GM12864 (cell line): ENCODE data around the gene HAT1.

Source experiments
- DNase-seq: peaks from one replicate; pipeline ENCODE4 v3.0.0-alpha.2; 2011; ENCODE audit warnings: low read depth
- H3K4me3 ChIP-seq: 2 replicates; pipeline ENCODE4 v1.5.1; 2011; ENCODE audit warnings: mild to moderate bottlenecking, low read depth, low read length, control low read depth
- CTCF ChIP-seq: IDR thresholded peaks from 2 replicates; pipeline ENCODE4 v1.5.1; 2011; ENCODE audit warnings: low read depth, mild to moderate bottlenecking, moderate library complexity, low read length, control low read depth, inconsistent platforms; ENCODE audit errors: missing control alignments

HAT1 gene

DNA sequence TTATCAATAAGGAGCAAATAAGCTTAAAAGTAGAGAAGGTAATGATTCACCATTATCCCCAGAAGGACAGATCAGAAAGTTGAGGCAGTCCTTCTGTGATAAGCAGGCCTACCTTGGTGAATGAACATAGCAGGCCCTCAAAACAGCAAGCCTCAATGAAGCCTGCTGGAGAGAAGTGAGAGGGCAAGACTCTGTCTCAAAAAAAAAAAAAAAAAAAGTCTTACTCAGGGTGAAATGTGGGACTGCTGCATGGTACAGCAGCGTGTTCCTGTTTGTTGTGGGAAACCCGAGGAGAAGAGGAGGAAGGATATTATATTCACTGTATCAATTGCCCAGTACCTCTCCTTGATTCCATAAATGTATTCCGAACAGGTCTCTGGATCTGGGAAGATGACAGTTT, 8.7 kb upstream of the HAT1 start:
- no peak for DNase-seq
- no peak for TF ChIP-seq CTCF
- H3K4me3 ChIP-seq: no peak overlapping the region

DNA sequence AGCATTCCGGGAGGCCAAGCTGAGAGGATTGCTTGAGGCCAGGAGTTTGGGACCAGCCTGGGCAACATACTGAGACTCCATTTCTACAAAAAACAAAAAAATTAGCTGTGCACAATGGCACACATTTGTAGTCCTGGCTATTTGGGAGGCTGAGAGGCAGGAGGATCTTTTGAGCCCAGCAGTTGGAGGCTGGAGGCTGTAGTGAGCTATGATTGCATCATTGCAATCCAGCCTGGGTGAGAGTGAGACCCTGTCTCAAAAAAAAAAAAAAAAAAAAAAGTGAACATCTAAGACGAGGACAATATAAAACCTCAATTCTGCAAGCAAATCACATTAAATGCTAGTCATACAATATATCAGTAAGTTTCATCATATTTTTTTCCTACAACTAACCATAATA, 2.8 kb upstream of the HAT1 start:
- TF ChIP-seq CTCF: no peak
- DNase-seq: no peak
- H3K4me3 ChIP-seq: no peak overlapping the region

DNA sequence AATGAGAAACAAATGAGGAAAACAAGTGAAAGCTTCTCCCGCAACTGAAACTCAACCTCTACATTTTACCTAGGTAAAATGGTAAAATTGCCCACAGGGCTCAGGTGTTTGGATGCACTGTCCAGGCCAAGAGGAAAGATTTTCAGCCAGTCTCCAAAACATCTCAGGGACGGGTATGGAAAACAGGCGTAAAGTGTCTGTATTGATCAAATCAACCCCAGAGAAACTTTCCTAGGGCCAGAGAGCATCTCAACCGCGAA, 361 bp upstream of the HAT1 start:
- DNase-seq: no peak
- no peak for TF ChIP-seq CTCF

DNA sequence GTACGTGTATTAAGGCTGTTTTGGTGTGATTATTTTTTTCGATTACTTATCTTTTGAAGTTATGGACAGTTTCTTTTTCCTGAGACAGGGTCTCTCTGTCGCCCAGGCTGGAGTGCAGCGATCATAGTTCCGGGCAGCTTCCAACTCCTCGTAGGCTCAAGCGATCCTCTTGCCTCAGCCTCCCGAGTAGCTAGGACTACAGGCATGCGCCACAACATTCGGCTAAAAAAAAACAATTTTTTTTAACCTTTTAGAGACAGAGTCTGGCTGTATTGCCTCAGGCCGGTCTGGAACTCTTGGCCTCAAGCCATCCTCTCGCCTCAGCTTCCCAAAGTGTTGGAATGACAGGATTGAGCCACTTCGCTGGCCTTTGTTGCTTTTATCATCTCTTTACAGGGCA, 945 bp downstream of the HAT1 start:
- H3K4me3 ChIP-seq: peak overlapping the region; percentile 88
- no peak for DNase-seq
- TF ChIP-seq CTCF: no peak

More for the DNA sequence above, 361 bp upstream of the HAT1 start:
- H3K4me3 ChIP-seq: peak overlapping the region; percentile 88

- no peak for TF ChIP-seq CTCF
- DNase-seq: no peak
- H3K4me3 ChIP-seq: no peak overlapping the region
Measured at GRCh38 chr2:171924170-171924942, 2.1 kb downstream of the HAT1 start.

DNA sequence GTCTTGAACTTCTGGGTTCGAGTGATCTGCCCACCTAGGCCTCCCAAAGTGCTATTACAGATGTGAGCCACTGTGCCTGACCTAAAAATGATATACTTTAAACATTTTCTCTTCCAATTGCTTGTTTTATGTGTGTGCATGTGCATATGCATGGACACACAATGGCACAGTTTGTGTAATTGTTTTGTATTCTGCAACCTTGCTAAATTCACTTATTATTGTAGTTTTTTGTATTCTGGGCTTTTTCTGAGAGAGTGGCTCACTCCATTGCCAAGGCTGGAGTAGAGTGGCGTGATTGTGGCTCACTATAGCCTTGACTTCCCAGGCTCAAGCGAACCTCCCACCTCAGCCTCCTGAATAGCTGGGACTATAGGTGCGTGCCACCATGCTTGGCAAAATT, 8.1 kb downstream of the HAT1 start:
- TF ChIP-seq CTCF: no peak
- no peak for DNase-seq
- H3K4me3 ChIP-seq: no peak overlapping the region

DNA sequence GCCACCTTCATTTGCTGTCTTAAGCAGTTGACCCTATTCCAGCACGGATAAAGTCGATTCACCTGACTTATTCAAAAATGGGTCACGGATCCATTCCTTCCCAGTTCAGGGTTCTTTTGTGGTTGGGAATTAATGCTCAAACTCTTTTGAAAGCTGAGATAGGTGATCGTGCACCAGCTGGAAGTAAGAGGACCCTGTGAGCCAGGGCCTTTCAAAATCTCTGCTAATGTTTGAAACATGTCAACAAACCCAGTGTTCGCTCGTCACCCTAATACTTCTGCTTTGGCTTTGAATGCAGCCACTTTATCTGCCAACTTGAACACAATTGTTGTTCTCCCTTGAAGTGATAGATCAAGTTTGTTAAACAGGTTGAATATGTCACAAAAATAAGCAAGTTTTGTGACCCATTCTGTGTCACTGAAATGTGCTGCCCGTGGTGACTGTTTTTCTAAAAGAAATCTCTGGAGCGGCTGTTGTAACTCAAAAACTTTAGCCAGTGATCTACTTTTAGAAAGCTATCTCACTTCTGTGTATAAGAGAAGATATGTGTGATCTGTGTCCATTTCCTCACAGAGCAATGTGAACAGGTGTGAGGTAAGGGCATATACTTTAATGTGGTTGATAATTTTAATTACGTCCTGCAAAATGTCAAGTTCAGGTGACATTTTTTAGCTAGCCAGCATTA, 16.9 kb downstream of the HAT1 start:
- no peak for TF ChIP-seq CTCF

More for the DNA sequence above, 16.9 kb downstream of the HAT1 start:
- no peak for DNase-seq
- H3K4me3 ChIP-seq: no peak overlapping the region
